GM19324 (cell line): ENCODE results near the gene KLHL20.

Experiments used
- ATAC-seq: cut with Tn5 transposase; IDR thresholded peaks from one replicate; pipeline ENCODE4 v1.9.1; 2021; ENCODE audit warnings: mild to moderate bottlenecking, moderate library complexity; ENCODE audit not compliant: unreplicated experiment, low FRiP score

The KLHL20 gene

DNA sequence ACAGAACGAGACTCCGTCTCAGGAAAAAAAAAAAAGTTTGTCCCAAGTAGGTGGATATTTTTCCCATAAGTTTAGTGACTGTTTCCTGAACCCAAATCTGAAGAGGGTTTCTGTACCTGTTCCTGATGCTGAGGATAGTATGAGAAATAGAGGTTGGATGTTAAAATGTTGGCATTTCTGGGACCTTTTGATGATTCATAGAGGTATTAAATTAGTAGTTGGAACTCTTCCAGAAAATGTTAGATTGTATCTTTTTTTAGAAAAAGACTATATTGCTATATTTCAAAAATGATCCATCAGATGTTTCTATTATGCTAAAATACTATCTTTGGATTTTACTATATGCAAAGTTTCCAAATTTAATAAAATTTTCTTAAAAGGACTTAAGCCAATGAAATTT lies 112.8 kb downstream of the KLHL20 start:
- no peak for ATAC-seq

DNA sequence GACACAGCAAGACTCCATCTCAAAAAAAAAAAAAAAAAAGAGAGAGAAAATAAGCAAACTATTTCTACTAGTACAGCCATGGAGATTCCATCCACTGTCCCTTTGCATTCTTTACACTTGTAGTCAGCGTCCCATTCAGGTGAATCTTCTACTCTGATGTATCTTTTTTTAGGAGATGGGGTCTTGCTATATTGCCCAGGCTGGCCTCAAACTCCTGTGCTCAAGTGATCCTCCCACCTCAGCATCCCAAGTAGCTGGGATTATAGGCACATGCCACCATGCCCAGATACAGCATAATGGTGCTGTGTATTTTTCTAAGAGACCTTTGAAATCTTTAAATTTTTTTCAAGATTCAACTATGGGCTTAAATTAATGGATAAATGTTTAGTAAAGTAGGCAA lies 118.0 kb downstream of the KLHL20 start:
- no peak for ATAC-seq
